Vagina (tissue), 2 donors: Measurements from ENCODE around the gene SCN2A. TPM values are rescaled to one million over a fixed set of nuclear protein-coding genes. Genes with fewer than 3 reads are reported as not detected.

ENCODE experiments used
- DNase-seq, 2 donors: peaks; one replicate each; pipeline ENCODE4 v3.0.0-alpha.2; 2017; ENCODE audit errors: extremely low spot score in 2 of 2
- H3K27ac ChIP-seq: fragments of 200-600 bp; sonication (generic); one replicate; pipeline ENCODE4 v1.5.1; 2019
- H3K27me3 ChIP-seq: fragments of 200-600 bp; sonication (generic); one replicate; pipeline ENCODE4 v1.5.1; 2019
- H3K36me3 ChIP-seq, 2 donors: fragments of 200-600 bp; sonication (generic); one replicate each; pipeline ENCODE4 v1.5.1; 2017 to 2019
- H3K4me1 ChIP-seq: fragments of 200-600 bp; sonication (generic); one replicate; pipeline ENCODE4 v1.5.1; 2019
- H3K4me3 ChIP-seq, 2 donors: fragments of 200-600 bp; sonication (generic); 1 replicate in 1 of 2; 2 replicates in 1 of 2; pipeline ENCODE4 v1.5.1; 2016 to 2019
- H3K9me3 ChIP-seq: fragments of 200-600 bp; sonication (generic); one replicate; pipeline ENCODE4 v1.5.1; 2019
- CTCF ChIP-seq, 3 experiments: fragments of 450-650 bp in 2 of 3; fragments of 200-600 bp in 1 of 3; sonication (generic) in 1 of 3; IDR thresholded peaks; one replicate each; pipeline ENCODE4 v1.5.1; 2017 to 2019; ENCODE audit warnings: antibody characterized with exemption in 3 of 3, mild to moderate bottlenecking in 2 of 3, moderate library complexity in 2 of 3
- POLR2A ChIP-seq, 2 donors: fragments of 450-650 bp; IDR thresholded peaks; one replicate each; pipeline ENCODE4 v1.6.1; 2017; ENCODE audit warnings: antibody characterized with exemption in 2 of 2, mild to moderate bottlenecking in 2 of 2, moderate library complexity in 2 of 2
- POLR2AphosphoS5 ChIP-seq, 2 donors: sonication (generic); formaldehyde crosslinking; IDR thresholded peaks; one replicate each; pipeline ENCODE4 v1.9.0; 2017; ENCODE audit warnings: antibody characterized with exemption in 2 of 2, mild to moderate bottlenecking in 2 of 2, low read depth in 1 of 2; ENCODE audit not compliant: insufficient read depth in 1 of 2
- intact Hi-C: fragments of 100-400 bp; cut with DNase I; formaldehyde crosslinking; loops from one replicate; pipeline ENCODE4 v1.15.1; 2023
- total RNA-seq: library from RNA; depleted of rRNA; stranded (reverse); fragments of >200 nt; gene quantifications from one replicate; pipeline ENCODE4 v1.2.3, GENCODE V29; 2016

SCN2A gene
- total RNA-seq, 1 donor from 2014 or later, result 1.2 TPM

DNA sequence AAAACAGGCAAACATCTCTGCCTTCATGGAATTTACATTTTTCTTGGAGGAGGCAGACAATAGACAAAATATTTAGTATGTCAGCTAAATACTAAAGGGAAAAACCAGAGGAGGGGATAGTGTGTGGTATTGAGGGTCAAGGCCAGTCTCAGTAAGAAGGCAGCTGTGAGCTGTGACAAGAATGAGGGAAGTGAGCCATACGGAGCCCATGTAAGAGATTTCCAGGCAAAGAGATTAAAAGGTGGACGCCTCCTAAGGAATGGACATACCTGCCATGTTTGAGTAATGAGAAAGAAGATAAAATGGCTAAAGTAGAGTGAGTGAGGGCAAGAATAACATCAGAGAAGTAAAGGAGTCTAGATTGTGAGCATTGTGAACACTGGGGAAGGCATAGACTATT, 2.2 kb upstream of the SCN2A start:
- Histone ChIP-seq H3K9me3 (no peaks in the 10 kb centered on the region), H3K27ac (no peak overlapping the region), H3K4me1 (no peaks in the 10 kb centered on the region), H3K4me3 (no peak overlapping the region), H3K36me3 (no peaks in the 10 kb centered on the region), H3K27me3 (no peaks in the 10 kb centered on the region)
- intact Hi-C loops, result no loop called here
- TF ChIP-seq CTCF (IDR thresholded peaks at IDR 0.05), result no peak
- no peak for TF ChIP-seq POLR2AphosphoS5 (IDR thresholded peaks at IDR 0.05; ENCODE audit: insufficient read depth in 1 of 2, low read depth in 1 of 2)
- no peak for TF ChIP-seq POLR2A (IDR thresholded peaks at IDR 0.05)
- DNase-seq, result no peak

- H3K4me1 ChIP-seq, result no peaks in the 10 kb centered on the region
- no peak overlapping the region for H3K4me3 ChIP-seq
- no peak for DNase-seq
- no peaks in the 10 kb centered on the region for H3K9me3 ChIP-seq
- no peak for TF ChIP-seq CTCF (IDR thresholded peaks at IDR 0.05)
- TF ChIP-seq POLR2A (IDR thresholded peaks at IDR 0.05), result no peak
- no peak for TF ChIP-seq POLR2AphosphoS5 (IDR thresholded peaks at IDR 0.05; ENCODE audit: insufficient read depth in 1 of 2, low read depth in 1 of 2)
- no peak overlapping the region for H3K27ac ChIP-seq
- H3K36me3 ChIP-seq, result no peaks in the 10 kb centered on the region
- intact Hi-C loops, result no loop called here
- no peaks in the 10 kb centered on the region for H3K27me3 ChIP-seq
Measured at GRCh38 chr2:165238295-165238694, 919 bp upstream of the SCN2A start.

- no peak for DNase-seq
- H3K27me3 ChIP-seq, result no peaks in the 10 kb centered on the region
- intact Hi-C loops, result no loop called here
- no peaks in the 10 kb centered on the region for H3K9me3 ChIP-seq
- TF ChIP-seq POLR2AphosphoS5 (IDR thresholded peaks at IDR 0.05; ENCODE audit: insufficient read depth in 1 of 2, low read depth in 1 of 2), result no peak
- TF ChIP-seq CTCF (IDR thresholded peaks at IDR 0.05), result no peak
- TF ChIP-seq POLR2A (IDR thresholded peaks at IDR 0.05), result no peak
- H3K27ac ChIP-seq, result no peak overlapping the region
- no peaks in the 10 kb centered on the region for H3K4me1 ChIP-seq
- H3K36me3 ChIP-seq, result no peaks in the 10 kb centered on the region
- no peak overlapping the region for H3K4me3 ChIP-seq
Measured at GRCh38 chr2:165239856-165240515, 772 bp downstream of the SCN2A start.

DNA sequence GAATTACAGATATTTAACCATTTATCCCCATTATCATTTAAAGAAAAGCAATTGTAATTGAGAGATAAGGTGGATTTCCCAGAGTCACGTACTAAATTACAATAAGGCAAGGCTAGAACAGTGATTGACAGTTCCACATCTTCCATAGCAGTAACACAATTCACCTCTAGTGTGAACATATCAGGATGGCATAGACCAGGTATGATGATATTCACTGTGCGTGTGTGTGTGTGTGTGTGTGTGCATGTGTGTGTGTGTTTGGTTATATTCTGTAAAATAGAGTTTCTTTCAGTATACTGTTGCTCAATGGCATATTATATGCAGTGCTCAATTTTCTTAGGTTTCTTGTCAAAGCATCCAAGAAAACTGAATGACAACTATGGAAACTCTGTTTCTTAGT, 1.7 kb downstream of the SCN2A start:
- H3K27ac ChIP-seq, result no peak overlapping the region
- DNase-seq, result no peak
- H3K4me1 ChIP-seq, result no peaks in the 10 kb centered on the region
- H3K4me3 ChIP-seq, result no peak overlapping the region
- H3K9me3 ChIP-seq, result no peaks in the 10 kb centered on the region
- no peaks in the 10 kb centered on the region for H3K27me3 ChIP-seq
- intact Hi-C loops, result no loop called here
- TF ChIP-seq POLR2A (IDR thresholded peaks at IDR 0.05), result no peak
- TF ChIP-seq CTCF (IDR thresholded peaks at IDR 0.05), result no peak
- TF ChIP-seq POLR2AphosphoS5 (IDR thresholded peaks at IDR 0.05; ENCODE audit: insufficient read depth in 1 of 2, low read depth in 1 of 2), result no peak
- no peaks in the 10 kb centered on the region for H3K36me3 ChIP-seq

DNA sequence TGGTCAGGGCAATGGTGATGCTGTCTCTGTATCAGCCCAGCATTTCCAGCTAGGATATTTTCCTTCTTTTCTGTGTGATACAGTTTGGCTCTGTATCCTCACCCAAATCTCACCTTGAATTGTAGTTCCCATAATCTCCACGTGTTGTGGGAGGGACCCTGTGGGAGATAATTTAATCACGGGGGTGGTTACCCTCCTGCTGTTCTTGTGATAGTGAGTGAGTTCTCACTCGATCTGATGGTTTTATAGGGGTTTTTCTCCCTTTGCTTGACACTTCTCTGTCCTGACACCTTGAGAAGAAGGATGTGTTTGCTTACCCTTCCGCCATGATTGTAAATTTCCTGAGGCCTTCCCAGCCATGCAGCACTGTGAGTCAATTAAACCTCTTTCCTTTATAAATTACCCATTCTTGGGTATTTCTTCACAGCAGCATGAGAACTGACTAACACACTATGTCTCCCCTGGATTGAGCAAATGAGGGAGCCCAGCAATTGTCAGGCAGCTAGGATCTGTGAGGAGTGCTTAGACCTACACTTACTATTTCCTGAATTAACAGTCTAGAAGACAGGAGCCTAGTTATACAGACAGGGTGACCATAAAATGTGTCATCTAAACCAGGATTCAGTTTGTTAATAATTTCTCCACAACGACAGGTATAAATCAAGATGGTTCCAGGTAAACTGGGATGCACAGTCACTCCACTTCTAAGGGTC, 6.0 kb downstream of the SCN2A start:
- Histone ChIP-seq H3K27ac (no peak overlapping the region), H3K36me3 (no peaks in the 10 kb centered on the region), H3K27me3 (no peaks in the 10 kb centered on the region), H3K4me3 (no peak overlapping the region), H3K9me3 (no peaks in the 10 kb centered on the region), H3K4me1 (no peaks in the 10 kb centered on the region)
- intact Hi-C loops, result no loop called here
- no peak for DNase-seq
- TF ChIP-seq POLR2AphosphoS5 (IDR thresholded peaks at IDR 0.05; ENCODE audit: insufficient read depth in 1 of 2, low read depth in 1 of 2) (no peak), CTCF (IDR thresholded peaks at IDR 0.05) (no peak), POLR2A (IDR thresholded peaks at IDR 0.05) (no peak)
